ENCODE results near the gene SERPINA1.
"Not testable (repeated sequence)": the region's sequence is repeated elsewhere in the genome, so short reads cannot be mapped to it uniquely, and the experiment has no call there.

SERPINA1 gene

DNA sequence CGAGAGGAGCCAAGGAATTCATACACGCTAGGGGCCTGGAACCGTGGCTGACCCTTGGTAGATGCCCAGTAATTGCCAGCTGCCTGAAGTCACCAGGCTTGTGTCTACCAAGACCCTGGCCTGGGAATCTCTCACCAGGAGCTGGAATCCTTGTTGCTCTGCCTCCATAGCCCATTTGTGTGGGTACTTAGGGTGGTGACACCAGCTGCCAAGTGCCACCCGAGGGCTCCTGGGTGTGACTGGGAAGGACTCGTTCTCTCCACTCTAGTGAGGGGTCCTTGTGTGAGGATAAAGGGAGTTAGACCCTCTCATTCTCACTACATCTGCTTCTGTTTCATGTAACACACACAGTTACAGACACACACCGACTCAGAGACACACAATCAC, 17.9 kb downstream of the SERPINA1 start:
- Histone ChIP-seq H3K4me3 (ENCODE audit: low read length) (no peak overlapping the region), H3K9me3 (ENCODE audit: control insufficient read depth, insufficient read depth, low read length) (no peaks in the 10 kb centered on the region), H4K20me1 (ENCODE audit: control insufficient read depth, insufficient read depth, low read depth, low read length) (no peaks in the 10 kb centered on the region), H3K36me3 (ENCODE audit: control insufficient read depth, low read length) (no peaks in the 10 kb centered on the region), H3K27ac (ENCODE audit: low read depth, low read length) (no peak overlapping the region), H3K4me1 (ENCODE audit: control insufficient read depth, low read length) (no peaks in the 10 kb centered on the region), H3K4me2 (ENCODE audit: low read length) (no peak overlapping the region), H3K27me3 (ENCODE audit: control insufficient read depth, low read length) (no peaks in the 10 kb centered on the region), H3K9me2 (replicated peaks; ENCODE audit: control insufficient read depth, low read length) (no peaks in the 10 kb centered on the region), H3F3A (ENCODE audit: control insufficient read depth, insufficient read depth) (no peaks in the 10 kb centered on the region), H3K79me2 (ENCODE audit: control insufficient read depth, low read length) (no peaks in the 10 kb centered on the region)
- no peak for TF ChIP-seq EZH2phosphoT487 (IDR thresholded peaks at IDR 0.05; ENCODE audit: borderline replicate concordance, low read length)
- TF ChIP-seq, protein P1, sequence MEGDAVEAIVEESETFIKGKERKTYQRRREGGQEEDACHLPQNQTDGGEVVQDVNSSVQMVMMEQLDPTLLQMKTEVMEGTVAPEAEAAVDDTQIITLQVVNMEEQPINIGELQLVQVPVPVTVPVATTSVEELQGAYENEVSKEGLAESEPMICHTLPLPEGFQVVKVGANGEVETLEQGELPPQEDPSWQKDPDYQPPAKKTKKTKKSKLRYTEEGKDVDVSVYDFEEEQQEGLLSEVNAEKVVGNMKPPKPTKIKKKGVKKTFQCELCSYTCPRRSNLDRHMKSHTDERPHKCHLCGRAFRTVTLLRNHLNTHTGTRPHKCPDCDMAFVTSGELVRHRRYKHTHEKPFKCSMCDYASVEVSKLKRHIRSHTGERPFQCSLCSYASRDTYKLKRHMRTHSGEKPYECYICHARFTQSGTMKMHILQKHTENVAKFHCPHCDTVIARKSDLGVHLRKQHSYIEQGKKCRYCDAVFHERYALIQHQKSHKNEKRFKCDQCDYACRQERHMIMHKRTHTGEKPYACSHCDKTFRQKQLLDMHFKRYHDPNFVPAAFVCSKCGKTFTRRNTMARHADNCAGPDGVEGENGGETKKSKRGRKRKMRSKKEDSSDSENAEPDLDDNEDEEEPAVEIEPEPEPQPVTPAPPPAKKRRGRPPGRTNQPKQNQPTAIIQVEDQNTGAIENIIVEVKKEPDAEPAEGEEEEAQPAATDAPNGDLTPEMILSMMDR (IDR thresholded peaks at IDR 0.05; ENCODE audit: low read depth, low read length, poor library complexity, severe bottlenecking): no peak

DNA sequence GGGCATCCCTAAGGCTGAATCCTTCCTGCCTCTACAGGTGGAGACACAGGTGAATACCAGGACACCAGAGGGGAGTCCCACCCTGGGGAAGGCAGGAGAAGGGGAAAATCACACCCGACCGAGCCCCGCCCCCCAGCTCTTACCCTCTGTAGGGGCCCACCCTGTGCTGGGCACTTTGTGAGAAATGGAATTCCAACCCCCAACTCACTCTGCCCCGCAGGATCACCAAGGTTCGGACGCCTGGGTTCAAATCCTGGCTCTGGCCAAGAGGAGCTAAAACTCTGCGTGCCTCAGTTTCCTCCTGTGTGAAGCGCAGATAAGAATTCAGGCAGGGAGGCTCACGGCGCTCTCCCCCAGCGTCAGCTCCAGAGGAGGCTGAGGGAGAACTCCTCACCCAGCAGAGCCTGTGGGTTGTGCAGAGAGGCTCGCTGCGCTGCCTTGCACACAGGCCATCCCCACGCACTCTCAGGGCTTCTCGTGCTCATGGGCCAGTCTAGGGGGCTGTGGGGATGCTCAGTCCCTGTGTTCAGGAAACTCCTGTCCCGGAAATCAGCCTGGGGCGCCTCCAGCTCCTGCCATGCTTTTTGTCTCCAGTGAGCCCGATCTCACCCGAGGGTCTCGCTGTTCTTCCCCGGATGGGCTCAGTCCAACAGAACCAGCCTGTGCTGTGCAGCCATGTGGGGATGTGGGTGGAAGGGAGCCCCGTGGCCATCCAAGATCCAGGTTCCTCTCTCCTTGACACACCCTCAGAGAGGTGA, 18.5 kb downstream of the SERPINA1 start:
- H3K9me3 ChIP-seq (ENCODE audit: control insufficient read depth, insufficient read depth, low read length); H3K4me1 ChIP-seq (ENCODE audit: control insufficient read depth, low read length); H3K9me2 ChIP-seq (replicated peaks; ENCODE audit: control insufficient read depth, low read length): not testable (repeated sequence)

DNA sequence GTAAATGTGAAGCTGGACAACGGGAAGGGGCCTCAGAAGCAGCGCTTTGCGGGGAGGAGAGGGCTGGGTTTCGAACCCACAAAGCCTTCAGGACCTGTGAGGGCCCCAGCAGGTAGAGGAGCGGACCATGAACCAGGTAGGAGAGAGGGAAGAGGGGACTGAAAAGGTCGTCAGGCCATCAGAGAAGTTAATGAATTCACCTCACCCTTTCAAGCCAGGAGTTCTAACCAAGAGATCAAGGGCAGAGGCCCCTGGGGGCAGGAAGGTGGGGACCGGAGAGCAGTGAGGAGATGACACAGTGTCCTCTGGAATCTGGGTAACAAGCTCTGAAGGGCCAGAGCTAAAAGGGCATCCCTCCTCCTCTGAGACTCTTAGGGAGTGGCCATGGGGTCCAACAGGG, 19.4 kb downstream of the SERPINA1 start:
- H3K27me3 ChIP-seq (ENCODE audit: control insufficient read depth, low read length): no peaks in the 10 kb centered on the region
- H3K4me1 ChIP-seq (ENCODE audit: control insufficient read depth, low read length): no peaks in the 10 kb centered on the region
- H3K27ac ChIP-seq (ENCODE audit: low read depth, low read length): no peak overlapping the region
- H3K9me3 ChIP-seq (ENCODE audit: control insufficient read depth, insufficient read depth, low read length): no peaks in the 10 kb centered on the region
- no peaks in the 10 kb centered on the region for H3K79me2 ChIP-seq (ENCODE audit: control insufficient read depth, low read length)
- H4K20me1 ChIP-seq (ENCODE audit: control insufficient read depth, insufficient read depth, low read depth, low read length): no peaks in the 10 kb centered on the region
- H3K9me2 ChIP-seq (replicated peaks; ENCODE audit: control insufficient read depth, low read length): no peaks in the 10 kb centered on the region
- no peak overlapping the region for H3K4me3 ChIP-seq (ENCODE audit: low read length)
- H3F3A ChIP-seq (ENCODE audit: control insufficient read depth, insufficient read depth): no peaks in the 10 kb centered on the region
- no peak overlapping the region for H3K4me2 ChIP-seq (ENCODE audit: low read length)
- no peaks in the 10 kb centered on the region for H3K36me3 ChIP-seq (ENCODE audit: control insufficient read depth, low read length)
- TF ChIP-seq, protein P1 (IDR thresholded peaks at IDR 0.05; ENCODE audit: low read depth, low read length, poor library complexity, severe bottlenecking): no peak
- no peak for TF ChIP-seq EZH2phosphoT487 (IDR thresholded peaks at IDR 0.05; ENCODE audit: borderline replicate concordance, low read length)

More for the DNA sequence above, 18.5 kb downstream of the SERPINA1 start:
- not testable (repeated sequence) for H3K4me2 ChIP-seq (ENCODE audit: low read length); H3F3A ChIP-seq (ENCODE audit: control insufficient read depth, insufficient read depth); H4K20me1 ChIP-seq (ENCODE audit: control insufficient read depth, insufficient read depth, low read depth, low read length); H3K36me3 ChIP-seq (ENCODE audit: control insufficient read depth, low read length); H3K79me2 ChIP-seq (ENCODE audit: control insufficient read depth, low read length); H3K27me3 ChIP-seq (ENCODE audit: control insufficient read depth, low read length); H3K27ac ChIP-seq (ENCODE audit: low read depth, low read length); H3K4me3 ChIP-seq (ENCODE audit: low read length)

DNA sequence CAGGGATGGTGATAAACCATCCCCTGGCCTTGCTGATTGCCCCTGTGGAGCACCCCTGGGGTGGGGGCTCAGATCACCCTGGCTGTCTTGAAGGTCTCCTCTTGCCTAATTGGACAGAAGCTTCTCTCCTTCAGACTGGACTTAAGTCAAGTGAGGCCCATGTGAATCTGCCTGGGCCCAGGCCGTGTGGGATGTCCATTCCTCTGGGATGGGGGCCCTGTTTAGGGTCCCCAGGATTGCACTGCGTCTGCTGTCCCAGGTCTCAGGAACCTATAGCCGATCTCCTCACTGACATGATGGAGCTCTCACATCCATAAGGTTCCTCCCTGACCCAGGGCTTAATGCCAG, 20.2 kb downstream of the SERPINA1 start:
- Histone ChIP-seq H3K27ac (ENCODE audit: low read depth, low read length) (no peak overlapping the region), H3K79me2 (ENCODE audit: control insufficient read depth, low read length) (no peaks in the 10 kb centered on the region), H3K9me2 (replicated peaks; ENCODE audit: control insufficient read depth, low read length) (no peaks in the 10 kb centered on the region), H3K4me1 (ENCODE audit: control insufficient read depth, low read length) (no peaks in the 10 kb centered on the region), H4K20me1 (ENCODE audit: control insufficient read depth, insufficient read depth, low read depth, low read length) (no peaks in the 10 kb centered on the region), H3K36me3 (ENCODE audit: control insufficient read depth, low read length) (no peaks in the 10 kb centered on the region), H3K4me3 (ENCODE audit: low read length) (no peak overlapping the region), H3K27me3 (ENCODE audit: control insufficient read depth, low read length) (no peaks in the 10 kb centered on the region), H3F3A (ENCODE audit: control insufficient read depth, insufficient read depth) (no peaks in the 10 kb centered on the region), H3K4me2 (ENCODE audit: low read length) (no peak overlapping the region), H3K9me3 (ENCODE audit: control insufficient read depth, insufficient read depth, low read length) (no peaks in the 10 kb centered on the region)
- TF ChIP-seq EZH2phosphoT487 (IDR thresholded peaks at IDR 0.05; ENCODE audit: borderline replicate concordance, low read length): no peak
- TF ChIP-seq, protein P1 (IDR thresholded peaks at IDR 0.05; ENCODE audit: low read depth, low read length, poor library complexity, severe bottlenecking): no peak

Data from DOHH2 (cell line).